ENCODE data around the gene ACTN3.
A peak's percentile ranks its signal among the peaks of the same experiment; 100 is the strongest.

Gene ACTN3

GRCh38 chr11:66545701-66546367 is 869 bp upstream of the ACTN3 start, which contains the start of gene ZDHHC24:
TSS of gene ZDHHC24 (minus strand) at chr11:66546048. CDS start at chr11:66546003, 45 bp downstream.
- peak; percentile 92 for DNase-seq

- no peak for DNase-seq
These were observed 411 bp downstream of the ACTN3 start for GRCh38 chr11:66546966-66547661.

- DNase-seq, result no peak
These were observed 933 bp downstream of the ACTN3 start for GRCh38 chr11:66547662-66548009.

- DNase-seq, result no peak
These were observed 1.3 kb downstream of the ACTN3 start for GRCh38 chr11:66548041-66548440.

GRCh38 chr11:66548774-66549630 is 2.3 kb downstream of the ACTN3 start:
- no peak for DNase-seq

- no peak for DNase-seq
These were observed 3.0 kb downstream of the ACTN3 start for GRCh38 chr11:66549696-66550095.

GRCh38 chr11:66550887-66551286 is 4.2 kb downstream of the ACTN3 start:
- no peak for DNase-seq

- no peak for DNase-seq
These were observed 7.9 kb downstream of the ACTN3 start for GRCh38 chr11:66554602-66555001.

- no peak for DNase-seq
These were observed 8.7 kb downstream of the ACTN3 start for GRCh38 chr11:66555416-66555815.

- DNase-seq, result no peak
These were observed 9.4 kb downstream of the ACTN3 start for GRCh38 chr11:66556086-66556485.

- DNase-seq, result no peak
These were observed 11.1 kb downstream of the ACTN3 start for GRCh38 chr11:66557733-66558326.

- no peak for DNase-seq
These were observed 12.6 kb downstream of the ACTN3 start for GRCh38 chr11:66559142-66559865.

GRCh38 chr11:66559866-66560676 is 13.4 kb downstream of the ACTN3 start:
- DNase-seq, result no peak

GRCh38 chr11:66561178-66561974 is 14.7 kb downstream of the ACTN3 start:
- no peak for DNase-seq

- DNase-seq, result no peak
These were observed 15.2 kb downstream of the ACTN3 start for GRCh38 chr11:66561975-66562248.

- no peak for DNase-seq
These were observed 15.6 kb downstream of the ACTN3 start for GRCh38 chr11:66562275-66562674.

- DNase-seq, result no peak
These were observed 16.3 kb downstream of the ACTN3 start for GRCh38 chr11:66562907-66563583.

- no peak for DNase-seq
These were observed 17.1 kb downstream of the ACTN3 start for GRCh38 chr11:66563832-66564231.

- no peak for DNase-seq
These were observed 17.8 kb downstream of the ACTN3 start for GRCh38 chr11:66564538-66564937.

GRCh38 chr11:66564984-66565383 is 18.3 kb downstream of the ACTN3 start:
- no peak for DNase-seq

GRCh38 chr11:66566221-66566620 is 19.5 kb downstream of the ACTN3 start:
- DNase-seq, result no peak
